Testis (tissue), 3 donors: ENCODE measurements around the gene SCN4A. TPM values are rescaled to one million over a fixed set of nuclear protein-coding genes. Genes with fewer than 3 reads are reported as not detected.
A peak's percentile ranks its signal among the peaks of the same experiment; 100 is the strongest.
"Not testable (repeated sequence)": the region's sequence is repeated elsewhere in the genome, so short reads cannot be mapped to it uniquely, and the experiment has no call there.

Experiments used
- DNase-seq: peaks from one replicate; pipeline ENCODE4 v3.0.0-alpha.2; 2019
- H3K27ac ChIP-seq, 2 donors: fragments of 200-600 bp; sonication (generic); one replicate each; pipeline ENCODE4 v1.5.1; 2019
- H3K27me3 ChIP-seq: fragments of 200-600 bp; sonication (generic); one replicate; pipeline ENCODE4 v1.5.1; 2019
- H3K36me3 ChIP-seq: fragments of 200-600 bp; sonication (generic); one replicate; pipeline ENCODE4 v1.5.1; 2017; ENCODE audit warnings: low read depth; ENCODE audit errors: missing control alignments
- H3K4me1 ChIP-seq: fragments of 200-600 bp; sonication (generic); one replicate; pipeline ENCODE4 v1.5.1; 2019
- H3K4me3 ChIP-seq, 2 donors: fragments of 200-600 bp; sonication (generic); one replicate each; pipeline ENCODE4 v1.5.1; 2017 to 2019
- H3K9me3 ChIP-seq: fragments of 200-600 bp; sonication (generic); one replicate; pipeline ENCODE4 v1.5.1; 2017
- CTCF ChIP-seq, 3 experiments: fragments of 450-650 bp in 2 of 3; fragments of 200-600 bp in 1 of 3; sonication (generic) in 1 of 3; IDR thresholded peaks; one replicate each; pipeline ENCODE4 v1.5.1; 2016 to 2019; ENCODE audit warnings: antibody characterized with exemption in 3 of 3, mild to moderate bottlenecking in 2 of 3, moderate library complexity in 1 of 3
- POLR2A ChIP-seq: fragments of 450-650 bp; IDR thresholded peaks from one replicate; pipeline ENCODE4 v1.6.1; 2017; ENCODE audit warnings: antibody characterized with exemption, mild to moderate bottlenecking, moderate library complexity
- WGBS, 2 donors: methylation state at CpG; one replicate each; pipeline ENCODE4 v1.1.5; 2018; 5-methylcytosine and 5-hydroxymethylcytosine counted together
- intact Hi-C: fragments of 100-400 bp; cut with DNase I; formaldehyde crosslinking; loops from one replicate; pipeline ENCODE4 v1.15.1; 2023; ENCODE audit warnings: low total_unique reads
- polyA plus RNA-seq: library from polyadenylated mRNA; stranded (reverse); fragments of 350-450 nt; fragmentation: Illumina TruSeq; extraction: RNeasy Lipid Tissue Mini Kit (QIAGEN cat#74804); gene quantifications from one replicate; pipeline ENCODE4 v1.2.3, GENCODE V29; 2014; ENCODE audit warnings: low read depth, low replicate concordance; ENCODE audit not compliant: insufficient read depth
- total RNA-seq, 2 donors: library from RNA; depleted of rRNA; stranded (reverse); fragments of >200 nt; gene quantifications; one replicate each; pipeline ENCODE4 v1.2.3, GENCODE V29; 2016

SCN4A gene
- total and polyA plus RNA-seq, 3 donors from 2014 or later = 2.0 to 2.8 (median 2.3) TPM

DNA sequence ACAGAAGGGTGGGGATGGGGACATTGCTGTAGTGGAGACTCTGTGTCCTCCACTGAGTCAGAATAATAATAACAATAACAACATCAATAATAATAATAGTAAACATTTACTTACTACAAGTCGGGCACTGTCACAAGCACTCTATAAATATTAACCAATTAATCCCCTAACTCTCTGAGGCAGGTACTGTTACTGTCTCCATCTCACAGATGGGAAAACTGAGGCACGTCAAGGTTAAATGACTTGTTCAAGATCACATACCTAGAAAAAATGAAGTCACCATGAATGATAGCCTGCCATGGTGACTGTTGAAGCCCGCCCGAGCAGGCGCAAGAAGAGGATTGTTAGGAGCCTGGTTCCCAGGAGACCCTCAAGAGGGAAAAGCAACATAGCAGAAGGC is 35.6 kb upstream of the SCN4A start:
- no peak for DNase-seq
- Histone ChIP-seq H3K4me1 (no peaks in the 10 kb centered on the region), H3K27ac (no peak overlapping the region), H3K4me3 (no peak overlapping the region), H3K9me3 (no peaks in the 10 kb centered on the region), H3K36me3 (no peaks in the 10 kb centered on the region), H3K27me3 (no peaks in the 10 kb centered on the region)
- 85 to 87% methylated on average over 5 of the region's 5 CpGs for WGBS, 2 donors
- TF ChIP-seq CTCF (IDR thresholded peaks at IDR 0.05) = no peak
- TF ChIP-seq POLR2A = no peak
- intact Hi-C loops = no loop called here

GRCh38 chr17:64007838-64008282 is 35.1 kb upstream of the SCN4A start:
- intact Hi-C loops = no loop called here
- 64 to 69% methylated on average over 5 of the region's 5 CpGs for WGBS, 2 donors

GRCh38 chr17:64007089-64007837 is 34.5 kb upstream of the SCN4A start:
- intact Hi-C loops, H3K36me3 ChIP-seq, H3K9me3 ChIP-seq, H3K27me3 ChIP-seq, H3K4me1 ChIP-seq, H3K27ac ChIP-seq, H3K4me3 ChIP-seq: not testable (repeated sequence)
- WGBS, 2 donors = 90% methylated on average over 5 of the region's 5 CpGs
- peak; percentile 10 for DNase-seq

More at GRCh38 chr17:64007838-64008282, 35.1 kb upstream of the SCN4A start:
- TF ChIP-seq CTCF (IDR thresholded peaks at IDR 0.05) = no peak
- TF ChIP-seq POLR2A = no peak
- Histone ChIP-seq H3K4me1 (no peaks in the 10 kb centered on the region), H3K27me3 (no peaks in the 10 kb centered on the region), H3K27ac (no peak overlapping the region), H3K36me3 (no peaks in the 10 kb centered on the region), H3K4me3 (no peak overlapping the region), H3K9me3 (no peaks in the 10 kb centered on the region)
- peak; percentile 14 for DNase-seq

DNA sequence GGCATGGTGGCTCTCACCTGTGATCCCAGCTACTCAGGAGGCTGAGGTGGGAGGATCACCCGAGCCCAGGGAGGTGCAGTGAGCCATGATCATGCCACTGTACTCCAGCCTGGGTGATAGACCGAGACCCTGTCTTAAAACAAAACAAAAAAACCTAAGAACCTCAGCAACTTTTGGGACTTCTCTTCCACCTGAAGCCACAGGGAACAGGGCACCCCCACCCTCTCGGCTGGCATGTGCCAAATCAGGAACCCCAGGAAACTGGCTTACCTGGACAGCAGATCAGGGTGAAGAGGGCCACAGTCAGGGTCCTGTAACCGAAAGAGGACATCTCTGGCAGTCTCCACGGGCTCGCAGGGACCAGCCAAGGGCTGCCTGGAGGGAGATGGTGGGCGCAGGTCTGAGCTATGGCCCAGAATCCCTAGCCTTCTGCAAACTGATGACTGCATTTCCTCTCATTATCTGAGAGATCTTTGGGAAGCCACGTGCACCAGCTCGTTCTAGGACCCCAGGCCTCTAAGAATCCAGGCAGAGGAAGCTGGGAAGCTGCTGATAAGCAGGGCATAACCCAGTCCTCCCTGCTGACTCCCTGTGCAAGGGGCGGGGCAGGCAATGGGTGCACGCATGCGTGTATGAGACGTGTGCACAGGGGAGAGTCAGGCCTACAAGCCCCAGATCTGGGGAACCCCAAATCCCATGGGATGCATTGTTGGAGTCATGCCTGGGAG is 33.8 kb upstream of the SCN4A start:
- DNase-seq = peak; percentile 14

More for the DNA sequence above, 33.8 kb upstream of the SCN4A start:
- Histone ChIP-seq H3K4me3 (no peak overlapping the region), H3K4me1 (no peaks in the 10 kb centered on the region), H3K9me3 (no peaks in the 10 kb centered on the region), H3K27ac (no peak overlapping the region), H3K36me3 (no peaks in the 10 kb centered on the region), H3K27me3 (no peaks in the 10 kb centered on the region)
- WGBS, 2 donors = 71 to 74% methylated on average over 11 to 13 of the region's 13 CpGs
- TF ChIP-seq POLR2A (no peak), CTCF (IDR thresholded peaks at IDR 0.05) (no peak)
- intact Hi-C loops = no loop called here
